LoVo (cell line): ENCODE results near the gene SPIC.
"Not testable (repeated sequence)": the region's sequence is repeated elsewhere in the genome, so short reads cannot be mapped to it uniquely, and the experiment has no call there.

Experiments
- DNase-seq: peaks from one replicate; pipeline ENCODE4 v3.0.0-alpha.2; 2016; ENCODE audit warnings: low spot score

Gene SPIC

DNA sequence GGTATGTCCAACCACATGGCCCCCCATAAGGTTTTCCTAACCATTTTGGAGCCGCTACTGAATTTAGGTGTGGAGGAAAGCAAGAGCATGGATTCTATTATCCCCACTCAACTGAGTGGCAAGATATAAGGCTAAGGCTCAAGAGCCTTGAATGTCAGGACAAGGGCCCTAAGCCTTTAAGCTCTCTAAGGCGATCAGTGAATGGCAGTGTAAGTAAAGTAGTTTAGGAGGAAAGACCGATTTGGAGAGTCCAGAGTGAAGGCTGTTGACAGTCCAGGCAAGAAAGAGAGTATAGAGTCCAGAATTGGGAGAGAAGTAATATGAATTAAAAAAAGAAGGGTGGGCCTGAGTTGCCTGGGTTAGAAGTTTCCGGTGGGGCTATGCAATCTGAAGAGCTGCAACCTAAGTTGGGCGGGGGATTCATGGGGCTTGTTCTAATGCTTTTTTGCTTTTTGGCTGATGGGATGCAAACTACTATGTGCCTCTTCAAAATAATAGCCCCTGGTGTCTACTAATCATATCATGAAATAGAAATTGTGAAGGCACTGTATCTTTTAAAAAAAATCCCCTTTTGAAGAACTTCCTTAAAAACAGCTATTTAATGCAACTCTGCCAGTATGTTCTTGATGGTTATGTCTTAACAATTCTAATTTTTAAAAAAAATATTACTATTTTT is at the start of gene SPIC:
Gene SPIC (plus strand): TSS at position 626 of the 676 bp plus-strand sequence. CDS start 1,569 bp downstream, outside the sequence.
- DNase-seq: no peak

DNA sequence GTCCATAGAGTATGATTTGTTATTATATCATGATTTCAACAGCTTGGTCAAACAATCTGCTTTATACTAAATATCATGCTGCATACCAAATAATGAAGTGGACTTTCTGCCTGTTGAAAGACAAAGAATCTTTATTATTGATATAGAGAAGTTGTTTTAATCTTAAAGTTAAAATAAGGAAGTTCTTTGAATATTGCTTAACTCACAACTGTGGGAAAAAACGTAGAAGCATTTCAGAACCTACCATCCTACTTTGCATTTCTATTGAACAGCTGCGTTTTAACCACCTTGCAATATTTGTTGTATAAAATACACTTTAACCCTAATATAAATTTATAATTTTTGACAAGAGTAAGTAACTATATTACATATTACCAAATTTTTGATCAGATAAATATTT is 44.7 kb upstream of the SPIC start:
- DNase-seq: no peak

DNA sequence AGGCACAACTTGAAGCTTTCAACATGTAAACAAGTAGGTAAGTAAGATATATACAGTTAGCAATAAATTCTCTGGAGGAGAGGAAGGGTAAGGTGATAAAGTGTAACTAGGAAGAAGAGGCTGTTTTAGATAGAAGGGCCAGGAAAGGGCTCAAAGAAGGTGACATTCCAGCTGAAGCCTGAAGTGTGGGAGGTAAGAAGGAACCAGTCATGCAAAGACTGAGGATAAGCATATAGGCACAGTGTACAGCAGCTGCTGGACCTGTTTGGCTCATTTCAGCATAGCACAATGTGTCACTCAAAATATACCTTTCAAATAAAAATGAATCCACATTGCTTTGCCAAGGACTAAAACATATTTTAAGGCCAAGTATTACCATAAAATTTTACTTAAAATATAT is 39.0 kb upstream of the SPIC start:
- DNase-seq: no peak

DNA sequence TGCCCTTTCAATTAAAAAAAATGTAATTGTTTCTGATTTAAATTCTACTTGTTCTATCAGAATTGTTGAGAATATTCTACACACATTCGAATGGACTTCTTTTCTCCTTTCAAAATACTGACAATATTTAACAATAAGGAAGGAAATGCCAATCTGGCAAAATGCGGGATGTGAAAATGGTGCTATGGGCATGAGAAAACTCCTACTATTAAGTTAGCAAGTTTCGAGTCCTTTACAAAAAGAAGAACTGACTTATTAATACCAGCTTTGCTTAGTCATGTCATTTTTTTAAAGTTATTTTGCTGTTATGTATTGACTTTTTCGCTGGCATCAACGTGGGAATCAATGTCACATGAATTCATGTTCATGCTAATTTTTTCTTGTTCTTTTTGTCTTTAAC is 35.9 kb upstream of the SPIC start:
- no peak for DNase-seq

GRCh38 chr12:101441461-101442224 is 33.5 kb upstream of the SPIC start:
- DNase-seq: no peak

GRCh38 chr12:101455685-101456084 is 19.5 kb upstream of the SPIC start:
- DNase-seq: no peak

DNA sequence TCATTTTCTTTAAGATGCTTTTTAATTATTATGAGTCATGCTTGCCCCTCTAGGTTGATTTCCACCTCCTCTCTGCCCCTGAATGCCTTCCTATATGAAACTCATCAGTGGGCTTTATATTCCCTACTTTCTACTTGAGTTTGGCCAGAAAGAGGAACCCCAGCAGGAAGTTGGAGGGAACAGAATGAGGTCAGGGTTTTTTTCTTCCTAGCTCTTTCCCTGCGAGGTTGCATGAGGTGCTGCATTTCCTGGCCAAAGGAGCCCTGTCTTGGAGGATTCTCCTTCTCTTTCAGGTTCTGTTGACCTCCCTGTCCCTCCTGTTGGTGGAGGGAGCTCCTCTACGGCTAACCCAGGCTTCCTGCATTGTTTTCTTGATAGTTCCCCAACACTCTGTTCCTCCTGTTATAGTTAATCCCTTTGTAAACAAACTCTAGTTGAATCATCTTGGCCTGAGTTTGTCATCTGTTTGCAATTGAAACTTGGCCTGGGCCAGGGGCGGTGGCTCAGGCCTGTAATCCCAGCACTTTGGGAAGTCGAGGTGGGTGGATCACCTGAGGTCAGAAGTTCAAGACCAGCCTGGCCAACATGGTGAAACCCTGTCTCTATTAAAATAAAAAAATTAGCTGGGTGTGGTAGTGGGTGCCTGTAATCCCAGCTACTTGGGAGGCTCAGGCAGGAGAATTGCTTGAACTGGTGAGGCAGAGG is 15.3 kb upstream of the SPIC start:
- peak; percentile 95 for DNase-seq

DNA sequence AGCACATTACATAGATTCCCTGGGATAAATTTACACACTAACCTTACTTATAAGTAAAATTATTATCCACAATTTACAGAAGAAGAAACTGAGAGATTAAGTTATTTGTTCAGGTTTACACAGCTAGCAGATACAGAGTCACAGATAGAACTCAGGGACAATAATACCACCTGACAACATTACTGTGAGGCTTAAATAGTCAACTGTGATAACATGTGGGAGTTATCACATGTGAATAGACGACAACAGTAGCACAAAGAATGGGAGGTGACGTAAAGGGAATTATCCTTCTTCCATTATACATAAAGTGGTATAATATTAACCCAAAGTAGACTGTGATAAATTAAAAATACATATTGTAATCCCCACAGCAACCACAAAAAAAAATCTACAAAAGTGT is 6.2 kb upstream of the SPIC start:
- no peak for DNase-seq

DNA sequence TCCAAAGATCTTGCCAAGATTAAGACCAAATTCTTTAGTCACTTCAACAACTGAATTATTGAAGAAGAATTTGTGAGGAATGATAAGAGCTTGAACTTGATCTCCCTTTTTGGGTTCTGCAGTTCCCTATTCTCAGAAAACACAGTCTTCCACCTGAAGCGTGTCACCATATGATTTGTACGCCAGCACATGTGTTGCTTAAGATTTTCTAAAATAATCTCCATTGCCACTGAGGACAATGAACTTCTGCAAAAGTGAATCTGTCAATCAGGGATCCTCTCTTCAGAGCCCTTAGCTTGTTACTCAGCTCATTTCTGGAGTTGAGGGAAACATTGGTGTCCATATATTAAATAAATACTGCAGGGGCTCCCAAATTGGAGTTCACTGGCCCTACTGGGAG is 4.2 kb upstream of the SPIC start:
- DNase-seq: no peak

- DNase-seq: not testable (repeated sequence)
These were observed 3.3 kb upstream of the SPIC start for GRCh38 chr12:101471878-101472277.

GRCh38 chr12:101474248-101474647 is 888 bp upstream of the SPIC start:
- DNase-seq: no peak

- DNase-seq: no peak
These were observed 692 bp downstream of the SPIC start for GRCh38 chr12:101475751-101476305.

DNA sequence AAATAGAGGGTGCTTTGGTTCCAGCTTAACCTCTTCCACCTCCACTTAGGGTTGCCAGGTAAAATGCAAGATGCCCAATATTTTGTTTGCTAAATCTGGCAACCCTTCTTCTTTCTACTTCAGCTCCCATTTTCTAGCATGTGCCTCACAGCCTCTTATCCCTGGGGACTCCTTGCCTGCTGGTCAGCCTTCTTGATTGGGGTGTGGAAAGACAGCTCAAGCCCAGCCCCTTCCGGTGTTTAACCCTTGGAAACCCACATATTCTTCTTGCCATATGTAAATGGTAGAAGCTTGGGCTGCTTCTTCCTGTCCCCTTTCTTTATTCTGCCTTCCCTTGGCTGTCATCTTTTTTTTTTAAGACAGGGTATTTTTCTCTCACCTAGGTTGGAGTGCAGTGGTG is 5.7 kb downstream of the SPIC start:
- no peak for DNase-seq

DNA sequence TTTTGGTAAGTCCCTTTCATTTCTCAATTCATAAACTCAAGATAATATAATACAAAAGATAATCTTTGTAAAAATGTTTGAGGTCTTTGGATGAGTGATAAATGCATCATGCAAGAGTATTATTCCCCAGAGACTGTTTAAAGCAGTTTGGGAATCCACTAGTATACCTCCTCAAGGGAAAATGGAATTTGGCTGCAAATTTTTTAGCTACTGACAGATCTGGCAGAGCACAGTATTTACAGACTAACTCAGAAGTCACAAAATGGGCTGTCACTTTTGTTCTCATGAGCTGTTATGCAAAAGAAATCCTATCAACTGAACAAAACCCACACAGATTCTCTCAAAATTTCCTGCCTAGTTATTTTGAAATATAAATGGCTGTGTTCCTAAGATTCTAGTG is 9.9 kb downstream of the SPIC start:
- no peak for DNase-seq

- DNase-seq: no peak
These were observed 13.3 kb downstream of the SPIC start for GRCh38 chr12:101488469-101488868.

DNA sequence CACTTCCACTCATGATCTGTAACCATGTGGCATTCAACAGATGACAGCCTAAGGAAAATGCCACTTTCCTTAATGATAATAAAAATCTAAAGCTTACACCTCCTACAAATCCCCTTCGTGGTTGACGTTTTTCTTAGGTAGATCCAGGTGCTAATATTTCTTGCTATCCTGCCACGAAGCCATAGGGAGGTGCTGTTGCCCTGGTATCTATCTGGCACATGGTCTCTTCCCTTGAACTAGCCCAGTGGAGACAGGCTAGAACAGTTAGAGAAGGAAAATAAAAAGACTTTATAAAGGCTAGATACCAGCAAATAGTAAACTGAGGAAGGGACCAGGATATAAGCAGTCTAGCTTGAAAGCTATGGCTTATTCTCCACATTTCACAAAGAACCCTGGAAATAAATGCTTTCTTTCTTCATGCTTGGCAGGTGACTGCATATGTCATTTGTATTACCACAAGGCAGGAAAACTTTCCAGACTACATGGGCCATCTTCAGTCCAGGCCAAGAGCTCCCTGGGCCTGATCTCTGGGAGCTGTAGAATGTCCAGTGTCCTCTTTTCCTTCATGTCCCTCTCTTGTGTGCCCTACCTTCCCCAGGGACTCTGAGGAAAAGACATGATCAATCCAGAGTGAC is 15.3 kb downstream of the SPIC start:
- peak; percentile 58 for DNase-seq

DNA sequence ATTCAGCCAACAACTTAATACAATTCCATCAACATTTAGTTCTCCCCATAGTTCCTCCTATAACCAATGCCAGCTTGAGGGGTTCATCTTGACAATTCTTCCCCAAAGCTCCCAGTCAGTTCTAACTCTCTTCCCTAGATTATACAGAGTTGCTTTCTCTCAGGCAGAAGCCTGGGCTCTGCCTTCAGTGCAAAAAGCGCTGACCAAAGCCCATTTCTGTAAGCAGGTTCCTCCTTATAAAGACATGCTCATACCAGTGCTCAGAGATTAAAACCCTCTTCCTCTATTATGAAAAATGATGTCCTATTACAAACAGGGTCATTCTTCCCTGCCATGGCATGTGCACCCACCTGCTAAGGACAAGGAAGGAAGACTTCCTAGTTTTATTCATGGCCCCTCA is 16.2 kb downstream of the SPIC start:
- no peak for DNase-seq

DNA sequence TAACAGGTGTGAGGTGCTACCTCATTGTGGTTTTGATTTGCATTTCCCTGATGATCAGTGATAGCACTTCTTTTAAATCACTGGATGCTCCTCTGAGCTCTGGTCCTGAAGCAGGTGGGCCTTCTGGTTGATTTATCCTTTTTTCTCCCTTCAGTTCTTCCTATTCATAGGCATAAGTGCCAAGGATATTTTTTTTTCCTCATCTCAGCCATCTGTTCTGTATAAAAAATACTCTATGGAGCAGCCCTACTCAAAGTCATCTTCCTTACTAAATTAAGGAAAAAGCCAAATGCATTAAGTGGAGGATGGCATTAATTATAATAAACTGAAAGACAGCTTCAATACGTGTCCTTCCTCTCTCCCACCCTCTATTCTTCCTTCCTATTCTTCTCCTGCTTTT is 18.4 kb downstream of the SPIC start:
- no peak for DNase-seq

DNA sequence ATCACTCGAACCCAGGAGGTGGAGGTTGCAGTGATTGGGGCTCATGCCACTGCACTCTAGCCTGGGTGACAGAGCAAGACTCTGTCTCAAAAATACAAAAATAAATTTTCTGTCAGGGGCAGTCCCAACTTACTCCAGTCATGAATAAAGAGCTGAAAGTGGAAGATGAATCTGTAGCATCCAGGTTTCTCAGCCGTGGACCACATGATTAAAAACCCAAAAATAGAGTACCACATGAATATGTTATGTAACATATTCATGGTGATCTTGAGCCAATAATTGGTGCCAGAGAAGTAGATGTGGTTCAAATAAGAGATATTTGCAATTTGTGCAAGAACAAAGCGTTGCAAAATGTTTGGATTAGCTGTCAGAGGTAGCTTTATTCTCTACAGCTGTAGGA is 23.1 kb downstream of the SPIC start:
- DNase-seq: no peak

DNA sequence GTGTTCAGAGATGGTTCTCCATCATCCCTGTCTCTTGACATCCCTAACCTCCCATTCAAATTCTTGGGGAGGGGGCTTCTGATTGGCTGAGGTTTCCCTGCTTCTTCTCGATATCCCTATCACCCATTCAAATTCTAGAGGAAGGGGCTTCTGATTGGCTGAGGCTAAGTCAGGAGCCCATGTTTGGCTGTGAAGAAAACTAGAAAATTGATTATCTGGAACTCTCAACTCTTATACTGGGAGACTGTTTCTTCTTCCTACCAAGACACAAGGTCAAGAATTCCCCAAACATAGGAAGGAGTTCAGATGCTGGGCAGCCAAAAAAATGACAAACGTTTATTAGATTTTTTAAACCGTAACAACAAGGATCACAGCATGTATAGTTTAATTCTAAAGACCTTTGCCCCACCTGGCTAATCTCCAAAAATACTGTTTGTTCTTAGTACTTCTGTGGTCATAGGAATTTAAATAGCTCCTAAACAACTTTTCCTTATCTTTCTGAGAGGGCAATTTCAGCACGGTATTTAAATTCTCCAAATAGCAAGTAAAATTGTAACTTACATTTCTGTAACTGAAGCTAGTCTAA is 26.4 kb downstream of the SPIC start:
- peak; percentile 79 for DNase-seq

DNA sequence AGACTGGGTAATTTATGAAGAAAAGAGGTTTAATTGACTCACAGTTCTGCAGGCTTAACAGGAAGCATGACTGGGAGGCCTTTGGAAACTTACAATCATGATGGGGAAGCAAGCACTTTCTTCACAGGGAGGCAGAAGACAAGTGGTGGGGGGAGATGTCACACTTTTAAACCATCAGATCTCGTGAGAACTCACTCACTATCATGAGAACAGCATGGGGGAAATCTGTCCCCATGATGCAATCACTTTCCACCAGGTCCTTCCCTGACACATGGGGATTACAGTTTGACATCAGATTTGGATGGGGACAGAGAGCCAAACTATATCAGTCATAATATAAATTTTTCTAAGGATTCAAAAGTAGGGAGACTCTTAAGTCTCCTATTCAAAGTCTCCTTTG is 46.0 kb downstream of the SPIC start:
- DNase-seq: no peak

GRCh38 chr12:101527682-101528081 is 52.5 kb downstream of the SPIC start:
- DNase-seq: no peak
